ENCODE measurements around the gene MAT2B.

GRCh38 chr5:163565492-163565891, 60.1 kb downstream of the MAT2B start:
- TF ChIP-seq CTCF (IDR thresholded peaks at IDR 0.05 in 4 of 5, conservative IDR thresholded peaks at IDR 0.05 in 1 of 5) (no peak), POLR2A (IDR thresholded peaks at IDR 0.05) (no peak)
